Epidermal melanocyte (primary cell): ENCODE data around the gene VTI1A.
"Not testable (repeated sequence)": the region's sequence is repeated elsewhere in the genome, so short reads cannot be mapped to it uniquely, and the experiment has no call there.

ENCODE experiments used
- DNase-seq: peaks from one replicate; pipeline ENCODE4 v3.0.0; 2011; ENCODE audit warnings: low spot score; ENCODE audit not compliant: insufficient read length

Gene VTI1A

DNA sequence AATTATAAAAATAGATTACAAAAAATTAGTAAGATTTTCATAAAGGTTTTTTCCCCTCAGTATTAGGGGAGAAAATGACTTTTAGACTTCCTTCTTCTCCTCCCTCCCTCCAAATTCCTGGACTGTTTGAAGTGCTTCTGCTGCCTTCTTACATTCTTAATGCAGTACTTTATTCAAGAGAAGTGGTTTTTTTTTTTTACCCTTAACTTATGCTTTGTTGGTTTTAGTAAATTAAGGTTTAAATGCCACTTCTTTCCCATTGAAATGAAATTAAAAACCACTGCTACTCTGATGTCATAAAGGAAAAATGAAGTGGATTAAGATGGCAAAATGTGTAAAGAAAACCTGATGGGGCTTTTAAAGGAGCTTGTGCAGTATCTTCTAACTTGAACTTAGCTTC, 140.7 kb downstream of the VTI1A start:
- no peak for DNase-seq

DNA sequence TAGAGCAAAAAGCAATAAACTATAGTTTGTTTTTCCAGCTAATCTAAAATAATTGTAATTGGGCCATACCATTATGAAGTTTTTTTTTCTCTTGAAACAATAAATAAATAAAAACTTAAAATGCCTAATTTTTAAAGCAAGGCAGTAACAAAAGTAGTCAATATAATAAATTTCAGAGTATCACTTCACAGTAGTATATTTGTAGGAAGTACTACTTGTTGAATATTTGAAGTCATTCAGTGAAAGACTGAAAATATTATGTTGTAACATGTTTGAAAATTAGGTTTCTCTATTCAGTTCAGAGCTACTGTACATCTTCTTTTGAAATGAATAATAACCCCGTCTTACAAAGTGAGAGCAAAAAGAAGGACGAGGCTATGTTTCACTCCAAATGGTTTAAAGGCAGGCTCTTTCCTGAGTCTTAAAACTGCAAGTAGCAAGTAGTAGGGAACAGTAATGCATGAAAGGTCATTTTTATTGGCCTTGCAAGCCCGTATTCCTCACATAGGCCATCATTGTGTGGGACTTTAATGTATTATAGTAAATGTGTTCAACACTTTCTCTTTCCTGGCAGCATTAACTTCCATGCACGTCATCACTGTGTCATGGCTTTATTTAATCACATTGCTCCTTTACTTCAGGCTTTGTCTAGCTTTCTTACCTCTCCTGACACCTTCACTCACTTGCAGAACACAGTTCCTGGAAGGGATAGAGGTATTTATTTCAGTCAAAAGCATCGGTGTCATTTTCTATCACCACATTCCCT, 141.4 kb downstream of the VTI1A start:
- DNase-seq: no peak

DNA sequence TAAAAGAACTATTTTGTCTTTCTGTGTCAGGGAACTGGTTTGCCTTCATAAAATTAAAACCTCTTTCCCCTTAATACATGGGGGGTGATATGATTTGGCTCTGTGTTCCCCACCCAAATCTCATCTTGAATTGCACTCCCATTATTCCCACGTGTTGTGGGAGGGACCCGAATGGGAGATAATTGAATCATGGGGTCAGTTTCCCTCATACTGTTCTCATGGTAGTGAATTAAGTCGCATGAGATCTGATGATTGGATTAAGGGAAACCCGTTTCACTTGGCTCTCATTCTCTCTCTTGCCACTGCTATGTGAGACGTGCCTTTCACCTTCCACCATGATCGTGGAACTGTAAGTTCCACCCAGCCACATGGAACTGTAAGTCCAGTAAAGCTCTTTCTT, 142.1 kb downstream of the VTI1A start:
- no peak for DNase-seq

DNA sequence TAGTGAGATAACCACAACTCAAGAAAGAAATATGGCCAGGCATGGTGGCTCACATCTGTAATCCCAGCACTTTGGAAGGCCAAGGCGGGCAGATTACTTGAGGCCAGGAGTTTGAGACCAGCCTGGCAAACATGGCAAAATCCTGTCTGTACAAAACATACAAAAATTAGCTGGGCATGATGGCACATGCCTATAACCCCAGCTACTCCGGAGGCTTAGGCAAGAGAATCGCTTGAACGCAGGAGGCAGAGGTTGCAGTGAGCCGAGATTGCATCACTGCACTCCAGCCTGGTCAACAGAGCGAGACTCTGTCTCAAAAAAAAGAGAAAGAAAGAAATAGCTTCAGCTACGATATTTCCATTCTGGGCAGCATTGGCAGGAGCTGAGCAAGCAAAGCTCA, 143.8 kb downstream of the VTI1A start:
- not testable (repeated sequence) for DNase-seq

DNA sequence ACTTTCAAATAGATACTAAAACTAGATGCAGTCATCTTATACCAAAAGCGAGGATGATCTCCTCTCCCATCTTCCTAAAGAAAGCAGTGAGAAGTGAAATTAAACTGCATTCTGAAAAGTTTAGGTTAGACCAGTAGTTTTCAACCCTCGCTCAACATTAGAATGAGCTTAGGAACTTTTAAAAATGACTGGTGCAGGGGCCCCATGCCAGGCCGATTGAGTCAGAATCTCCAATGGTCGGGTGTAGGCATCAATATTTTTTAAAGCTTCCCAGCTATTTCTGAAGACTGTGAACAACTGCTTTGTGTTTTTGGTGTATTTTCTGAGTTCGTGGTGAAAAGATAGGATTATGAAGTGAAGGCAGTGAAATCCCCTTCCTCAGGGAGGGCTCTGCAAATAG, 146.0 kb downstream of the VTI1A start:
- no peak for DNase-seq

DNA sequence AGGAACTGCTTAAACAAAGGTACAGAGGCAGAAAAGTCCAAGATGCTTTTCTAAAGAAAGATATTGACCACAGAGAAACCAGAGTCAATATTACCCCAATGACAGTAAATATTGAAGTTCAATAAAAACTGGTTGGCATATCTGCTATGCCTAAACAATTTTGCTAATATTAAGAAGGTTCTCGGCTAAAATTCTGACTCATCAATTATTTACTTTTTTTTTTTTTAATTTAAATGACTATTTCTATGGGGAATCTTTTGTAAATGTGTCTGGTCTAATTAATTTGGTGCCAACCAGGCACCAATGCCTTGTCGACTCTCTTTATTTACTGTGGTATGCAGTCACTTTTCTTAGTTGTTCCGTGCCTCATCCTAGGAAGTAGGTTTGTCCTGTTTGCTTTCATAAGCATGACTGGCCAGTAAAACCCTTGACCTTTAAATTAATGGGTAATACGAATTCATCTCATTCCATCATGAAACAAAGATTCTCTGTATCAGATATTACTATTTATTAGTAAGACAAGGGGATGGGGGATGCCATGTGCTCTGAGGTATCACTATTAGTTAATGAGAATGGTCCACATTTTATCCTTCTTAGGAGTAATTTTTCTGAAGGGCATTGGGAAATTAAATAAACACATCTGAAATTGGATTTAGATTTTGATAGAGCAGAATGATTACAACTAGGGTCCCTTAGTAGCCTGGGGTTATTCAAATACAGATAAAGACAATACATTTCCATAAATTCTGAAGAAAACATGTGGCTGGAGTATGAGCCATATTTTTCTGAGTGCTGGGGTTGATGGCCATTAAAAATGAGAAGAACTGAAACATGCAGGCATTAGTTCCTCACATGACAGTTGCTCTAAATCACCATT, 154.4 kb downstream of the VTI1A start:
- peak; percentile 21 for DNase-seq

DNA sequence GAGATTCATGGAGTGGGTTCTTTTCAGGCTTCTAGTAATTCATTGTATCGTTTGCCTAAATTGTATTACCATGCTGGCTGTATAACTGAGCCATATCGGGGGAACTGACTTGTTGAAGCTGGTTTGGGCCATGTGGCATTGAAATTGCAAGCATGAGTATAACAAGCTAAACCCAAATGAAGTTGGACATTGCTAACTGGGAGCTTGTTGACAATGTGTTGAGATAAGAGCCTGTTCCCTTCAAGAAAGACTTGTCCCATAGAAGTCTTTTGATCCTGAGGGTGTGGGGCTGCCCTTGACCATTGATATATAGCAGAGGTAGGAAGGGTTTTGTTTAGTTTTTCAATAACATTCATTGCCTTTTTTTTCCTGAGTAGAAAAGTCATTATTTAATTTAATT, 156.0 kb downstream of the VTI1A start:
- DNase-seq: no peak

DNA sequence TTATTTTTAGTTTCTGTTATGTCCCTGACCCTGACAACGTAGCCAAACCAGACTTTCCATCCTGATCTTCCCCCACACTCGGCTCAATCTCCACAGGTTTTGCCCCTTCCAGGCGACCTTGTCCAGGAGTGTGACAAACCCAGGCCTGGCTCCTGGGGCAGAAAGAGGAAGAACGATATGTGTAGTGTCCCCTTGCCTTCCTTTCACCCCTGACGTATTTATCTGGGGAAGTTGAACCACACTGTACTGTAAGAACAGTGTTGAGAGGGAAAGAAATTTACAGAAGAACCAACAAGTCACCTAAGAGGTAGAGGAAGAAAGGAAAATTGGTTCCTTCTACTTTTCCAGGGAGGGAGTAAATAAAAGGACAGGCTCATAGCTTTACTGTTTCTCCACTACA, 158.0 kb downstream of the VTI1A start:
- DNase-seq: no peak

DNA sequence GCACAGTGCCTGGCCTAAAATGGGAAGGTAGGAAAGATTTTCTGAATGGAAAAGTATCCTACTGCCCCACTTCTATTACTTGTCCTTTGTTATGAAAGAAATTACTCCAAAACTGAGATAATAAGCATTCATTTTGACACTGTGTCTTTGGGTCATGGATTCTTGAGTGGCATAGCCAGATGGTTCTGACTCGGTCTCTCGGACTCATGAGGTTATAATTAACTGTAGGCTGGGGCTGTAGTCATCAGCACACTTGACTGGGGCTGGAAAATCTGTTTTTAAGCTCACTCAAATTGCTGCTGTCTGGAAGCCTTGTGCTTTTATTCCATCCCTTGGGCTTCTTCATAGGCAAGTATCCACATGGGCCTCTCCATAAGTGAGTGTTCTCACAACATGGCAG, 160.5 kb downstream of the VTI1A start:
- DNase-seq: no peak

DNA sequence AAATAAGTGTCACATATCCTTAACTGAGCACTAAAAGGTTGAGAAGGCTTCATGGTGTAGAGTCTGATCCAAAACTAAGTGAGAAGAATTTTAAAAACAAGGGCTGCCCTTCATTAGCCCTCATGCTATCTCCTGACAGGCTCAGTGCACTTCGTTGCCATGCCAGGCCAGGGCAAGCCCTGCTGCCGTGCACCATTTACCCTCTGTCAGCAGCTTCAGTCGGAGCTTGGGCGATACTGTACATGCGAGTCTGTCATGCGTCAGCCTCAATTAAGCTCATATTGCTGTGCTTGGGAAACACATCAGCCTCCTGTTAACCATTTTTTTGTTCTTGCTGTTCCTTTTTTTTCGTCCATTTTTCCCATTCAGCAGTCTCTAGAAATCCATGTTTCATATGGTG, 166.6 kb downstream of the VTI1A start:
- no peak for DNase-seq

DNA sequence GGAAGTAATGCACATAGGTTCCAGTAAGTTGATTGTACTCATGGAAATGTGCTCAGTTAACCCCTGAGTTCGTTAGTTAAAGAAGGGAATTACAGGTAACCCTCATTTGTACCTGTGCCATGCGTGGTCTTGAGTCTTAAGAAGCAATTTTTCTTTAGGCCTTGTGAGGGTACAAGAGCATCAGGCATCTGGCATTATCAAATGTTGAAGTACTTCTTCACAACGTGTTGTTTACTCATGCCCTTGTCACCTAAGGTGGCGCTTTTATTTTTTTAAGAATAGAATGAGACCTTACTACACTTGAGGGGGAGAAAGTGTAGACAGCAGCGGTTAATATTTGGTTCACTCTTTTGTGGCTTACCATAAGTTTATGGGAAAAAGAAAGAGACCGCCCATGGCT, 167.1 kb downstream of the VTI1A start:
- no peak for DNase-seq

DNA sequence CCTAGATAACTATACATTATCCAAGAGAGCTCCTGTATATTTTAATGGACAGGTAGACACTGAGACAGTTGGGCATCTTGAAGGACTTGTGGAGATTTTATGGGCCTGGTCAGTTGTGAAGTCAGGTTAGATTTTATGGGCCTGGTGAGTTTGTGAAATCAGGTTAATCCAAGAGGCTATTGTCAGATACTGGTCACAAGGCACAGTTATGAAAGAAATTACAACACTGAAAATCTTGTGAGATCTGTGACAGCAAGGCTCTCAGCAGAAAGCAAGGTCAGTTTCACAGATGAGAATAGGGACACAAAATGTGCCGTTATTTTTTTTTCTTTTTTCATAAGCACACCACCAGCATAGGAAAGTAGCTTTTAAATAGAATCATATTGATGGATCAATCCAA, 167.6 kb downstream of the VTI1A start:
- no peak for DNase-seq

DNA sequence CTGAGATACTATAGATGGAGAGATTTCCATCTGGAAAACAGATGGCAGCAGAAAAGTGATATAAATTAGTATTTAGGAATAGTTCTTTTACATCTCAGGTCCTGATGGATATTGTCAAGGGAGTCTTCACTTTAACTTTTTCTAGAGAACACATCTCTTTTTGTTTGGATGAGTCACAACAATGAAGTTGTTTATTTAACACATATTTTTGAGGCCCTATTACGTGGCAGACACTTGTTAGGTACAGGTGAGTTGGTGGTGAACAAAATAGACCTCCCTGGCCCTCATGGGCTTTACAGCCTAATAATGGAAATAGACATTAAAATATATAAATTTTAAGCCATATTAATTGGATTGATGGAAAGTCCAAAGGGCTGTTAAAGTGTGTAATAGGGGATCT, 168.3 kb downstream of the VTI1A start:
- no peak for DNase-seq

DNA sequence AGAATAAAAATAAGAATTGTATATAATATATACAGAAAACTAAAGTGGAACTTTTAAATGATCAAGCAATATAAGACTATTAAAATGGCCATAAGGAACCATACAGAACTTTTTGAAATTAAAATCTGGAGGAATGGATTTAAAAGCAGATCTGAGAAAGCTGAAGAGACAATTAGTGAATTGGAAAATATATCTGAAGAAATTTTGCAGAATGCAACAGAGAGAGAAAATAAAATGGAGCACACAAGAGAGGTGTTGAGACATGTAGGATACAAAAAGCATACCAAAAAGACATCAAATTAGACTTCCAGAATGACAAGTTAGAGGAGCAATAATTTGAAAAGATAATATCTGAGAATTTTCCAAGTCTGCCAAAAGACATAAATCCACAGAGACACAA, 169.6 kb downstream of the VTI1A start:
- no peak for DNase-seq

DNA sequence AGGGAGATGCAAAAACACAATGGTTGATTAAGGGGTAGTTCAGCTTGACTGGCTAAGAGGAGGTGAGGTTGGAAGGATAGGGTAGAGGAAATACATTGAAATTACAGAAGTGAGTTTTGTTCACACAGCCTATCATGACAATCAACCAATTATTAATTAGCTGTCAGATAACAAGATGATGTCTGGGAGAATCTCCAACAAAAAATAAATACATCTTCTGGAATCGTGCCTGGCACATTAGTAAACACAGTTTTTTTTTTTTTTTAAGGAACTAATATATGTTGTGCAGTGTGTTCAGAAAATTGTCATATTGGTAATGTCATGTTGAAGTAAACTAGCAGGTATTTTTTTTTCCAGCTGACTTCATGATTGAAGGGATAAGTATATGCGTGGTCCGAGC, 171.8 kb downstream of the VTI1A start:
- DNase-seq: no peak

DNA sequence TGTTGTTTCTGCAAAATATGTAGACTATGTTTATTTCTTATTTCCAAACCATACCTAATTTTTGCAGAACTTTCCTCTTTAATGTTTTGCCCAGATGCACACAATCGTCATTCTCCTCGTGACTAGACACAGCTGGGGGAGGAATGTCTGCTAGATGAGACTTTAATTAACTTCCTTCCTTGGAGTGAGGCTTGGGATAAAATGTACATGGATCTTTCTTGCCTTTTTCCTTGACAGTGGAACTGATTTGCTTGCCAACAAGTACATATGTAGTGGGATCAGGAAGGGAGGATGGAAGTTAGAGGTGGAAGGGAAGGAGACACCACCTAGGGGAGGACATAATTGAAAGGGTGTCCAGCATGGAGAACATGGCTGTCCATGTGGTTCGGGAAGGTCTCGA, 172.5 kb downstream of the VTI1A start:
- DNase-seq: no peak

DNA sequence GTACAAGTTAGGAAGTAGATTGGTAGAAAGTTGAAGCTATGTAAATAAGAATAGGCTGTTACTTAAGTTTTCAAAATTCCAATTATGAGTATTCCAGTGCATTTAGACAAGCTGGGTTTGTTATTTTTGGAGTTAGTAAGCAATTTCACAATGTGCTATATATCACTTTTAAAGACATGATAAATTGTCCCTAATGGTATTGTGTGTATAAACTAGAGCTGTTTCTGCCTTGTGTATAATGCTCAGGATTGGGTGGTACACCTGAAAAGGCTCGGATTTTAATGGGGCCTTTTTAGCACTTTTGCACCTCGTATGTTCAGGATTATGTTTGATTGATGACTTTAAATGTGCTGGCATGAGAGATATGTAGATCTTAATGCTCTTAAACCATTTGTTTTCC, 175.8 kb downstream of the VTI1A start:
- DNase-seq: no peak

DNA sequence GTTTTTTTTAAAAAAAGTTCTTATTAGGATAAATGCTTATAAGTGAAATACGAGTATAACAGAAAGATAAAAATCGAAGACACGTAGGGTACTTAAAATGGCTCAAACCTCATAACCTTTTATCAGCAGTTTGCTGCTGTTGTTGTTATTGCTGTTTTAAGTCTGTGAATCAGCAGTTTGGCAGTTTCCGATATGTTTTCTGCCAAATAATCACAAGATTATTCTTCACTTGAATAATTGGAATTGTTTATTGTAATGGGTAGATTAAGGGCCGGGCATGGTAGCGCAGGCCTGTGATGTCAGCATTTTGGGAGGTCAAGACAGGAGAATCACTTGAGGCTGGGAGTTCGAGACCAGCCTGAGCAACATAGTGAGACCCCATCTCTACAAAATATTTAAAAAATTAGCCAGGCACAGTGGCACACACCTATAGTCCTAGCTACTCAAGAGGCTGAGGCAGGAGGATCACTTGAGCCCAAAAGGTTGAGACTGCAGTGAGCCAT, 177.6 kb downstream of the VTI1A start:
- DNase-seq: no peak

DNA sequence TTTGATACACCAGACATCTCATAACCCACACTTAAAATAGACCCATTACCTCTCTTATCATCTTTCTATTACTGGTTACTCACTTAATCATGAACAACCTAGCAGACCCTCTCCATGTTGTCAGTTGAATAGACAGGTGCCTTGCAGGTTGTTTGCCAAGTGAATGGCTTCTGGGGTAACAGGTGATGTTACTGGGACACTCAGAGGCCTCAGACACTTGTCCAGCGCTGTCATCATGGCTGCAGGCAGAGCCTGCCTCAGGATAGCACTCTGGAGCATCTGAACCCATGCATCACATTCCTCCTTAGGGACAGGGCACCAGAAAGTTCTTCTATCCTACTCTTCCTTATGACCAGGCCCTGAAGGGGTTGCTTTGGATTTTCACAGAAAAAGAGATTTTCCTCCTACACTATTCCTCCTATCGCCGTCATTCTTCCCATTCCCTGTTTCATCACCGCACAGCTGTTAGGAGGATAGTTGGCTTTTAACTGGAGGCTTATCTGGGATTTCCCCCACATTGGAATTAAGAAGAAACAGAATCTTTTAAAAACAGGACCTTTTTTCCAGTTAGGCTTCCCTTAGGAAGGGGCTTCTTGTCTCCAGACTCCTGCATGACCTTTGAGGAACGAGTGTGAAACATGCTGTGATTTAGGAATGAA, 182.1 kb downstream of the VTI1A start:
- no peak for DNase-seq

DNA sequence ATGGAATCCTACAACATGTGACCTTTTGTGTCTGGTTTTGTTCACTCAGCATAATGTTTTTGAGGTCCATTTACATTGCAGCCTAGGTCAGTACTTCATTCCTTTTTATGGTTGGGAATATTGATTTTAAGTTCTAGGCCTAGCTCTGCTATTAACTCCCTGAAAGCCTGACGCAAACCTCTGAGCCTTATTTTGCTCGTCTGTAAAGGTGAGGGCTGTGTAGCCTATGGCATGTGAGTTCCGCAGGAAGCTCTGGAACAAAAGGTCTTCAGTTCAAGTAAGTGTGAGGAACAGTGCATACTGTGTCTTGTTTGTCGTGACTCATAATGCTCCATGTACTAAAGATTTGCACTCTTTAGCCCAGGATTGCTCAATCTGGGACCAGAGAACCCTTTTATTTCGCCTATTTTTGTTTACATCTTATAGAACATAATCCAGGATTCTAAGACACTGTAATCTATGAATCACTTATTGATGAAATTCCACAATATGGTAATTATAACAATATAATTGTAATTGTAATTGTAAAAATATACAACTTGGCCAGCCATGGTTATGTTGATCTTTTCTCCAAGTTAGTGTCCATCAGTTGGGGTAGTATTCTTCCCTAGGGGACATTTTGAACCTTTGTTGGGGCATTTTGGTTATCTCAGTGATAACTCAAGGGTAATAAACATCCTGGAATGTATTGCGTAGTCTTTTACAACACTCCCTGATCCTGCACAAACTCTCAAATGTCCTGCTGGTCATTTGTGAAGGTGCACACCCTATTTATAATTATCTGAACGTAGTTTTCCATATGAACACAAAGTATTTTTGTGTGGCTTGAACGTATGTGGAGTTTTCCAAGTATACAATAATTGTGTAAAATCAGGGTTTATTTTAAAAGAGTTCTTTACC, 184.7 kb downstream of the VTI1A start:
- DNase-seq: no peak
